HepG2 (cell line): ENCODE data around the gene TANC2. TPM values are rescaled to one million over a fixed set of nuclear protein-coding genes. Genes with fewer than 3 reads are reported as not detected.

Source experiments
- RFXANK ChIP-seq: IDR thresholded peaks from 2 replicates; pipeline ENCODE4 v1.6.1; 2016
- SRSF9 ChIP-seq: fragments of 200-400 bp; formaldehyde crosslinking; IDR thresholded peaks from 2 replicates; pipeline ENCODE4 v1.6.1; 2018; ENCODE audit warnings: borderline replicate concordance, mild to moderate bottlenecking, low read depth, low read length; ENCODE audit not compliant: insufficient read depth, poor library complexity, severe bottlenecking
- TOPORS ChIP-seq: sonication (generic); formaldehyde crosslinking; IDR thresholded peaks from 2 replicates; pipeline ENCODE4 v1.8.0; 2023; ENCODE audit warnings: mild to moderate bottlenecking, missing genetic modification reagents
- ZFYVE20 ChIP-seq: sonication (generic); formaldehyde crosslinking; IDR thresholded peaks from 2 replicates; pipeline ENCODE4 v1.8.0; 2023; ENCODE audit warnings: low read depth, mild to moderate bottlenecking, moderate library complexity, missing genetic modification reagents, borderline replicate concordance
- polyA plus RNA-seq, 8 experiments: library from polyadenylated mRNA; depleted of rRNA in 3 of 8; stranded (reverse) in 7 of 8; unstranded in 1 of 8; fragments of >200 nt; fragmentation: Illumina TruSeq in 4 of 8; extraction: Trizol in 4 of 8; gene quantifications; 2 replicates each; pipeline versions ENCODE4 v1.2.1 to v1.2.3, GENCODE V29; 2011 to 2016; ENCODE audit warnings: low read depth in 4 of 8, missing spikeins in 1 of 8, mixed read lengths in 1 of 8; ENCODE audit not compliant: insufficient read depth in 1 of 8
- total RNA-seq, 5 experiments: library from RNA; depleted of rRNA; stranded (reverse); fragments of >200 nt; fragmentation: Illumina TruSeq; extraction: Trizol; gene quantifications; 2 replicates each; pipeline ENCODE4 v1.2.3, GENCODE V29; 2016; ENCODE audit warnings: low read depth in 1 of 5
- TF ChIP-seq, protein P1 (sequence below): sonication (generic); formaldehyde crosslinking; IDR thresholded peaks from 2 replicates; pipeline ENCODE4 v1.5.0; 2020; ENCODE audit warnings: missing genetic modification reagents, mild to moderate bottlenecking, borderline replicate concordance
- TF ChIP-seq, protein P2 (sequence below): IDR thresholded peaks from 2 replicates; pipeline ENCODE4 v1.6.1; 2016
- TF ChIP-seq, protein P3 (sequence below): sonication (generic); formaldehyde crosslinking; IDR thresholded peaks from 2 replicates; pipeline ENCODE4 v1.4.0; 2020; ENCODE audit warnings: mild to moderate bottlenecking, missing genetic modification reagents, borderline replicate concordance

TANC2 gene
- total and polyA plus RNA-seq, 2 of the 13 experiments (the other 11 are each of a cell fraction or from before 2014, with no cell fraction given), result 0.08 to 0.20 TPM

DNA sequence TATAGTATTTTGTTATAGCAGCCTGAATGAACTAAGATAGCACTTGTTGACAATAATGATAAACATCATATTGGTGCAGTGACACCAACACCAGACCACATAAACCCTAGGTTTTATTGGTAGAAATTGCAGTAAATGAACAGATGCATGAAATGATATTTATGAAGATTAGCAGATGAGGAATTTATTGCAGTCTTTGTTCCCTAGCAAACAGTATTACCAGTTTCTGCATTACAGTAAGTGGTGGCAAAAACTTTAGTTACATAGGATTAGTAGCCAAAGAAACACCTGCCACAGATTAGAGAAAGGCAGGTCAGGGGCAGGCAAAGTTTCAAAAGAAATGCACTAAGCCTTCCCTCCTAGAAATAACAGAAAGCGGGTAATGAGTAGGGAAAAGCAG lies 17.7 kb upstream of the TANC2 start (continued):
- TF ChIP-seq RFXANK (no peak), ZFYVE20 (no peak), TOPORS (CRISPR knock-in tag) (no peak), SRSF9 (no peak)
- TF ChIP-seq, protein P1, sequence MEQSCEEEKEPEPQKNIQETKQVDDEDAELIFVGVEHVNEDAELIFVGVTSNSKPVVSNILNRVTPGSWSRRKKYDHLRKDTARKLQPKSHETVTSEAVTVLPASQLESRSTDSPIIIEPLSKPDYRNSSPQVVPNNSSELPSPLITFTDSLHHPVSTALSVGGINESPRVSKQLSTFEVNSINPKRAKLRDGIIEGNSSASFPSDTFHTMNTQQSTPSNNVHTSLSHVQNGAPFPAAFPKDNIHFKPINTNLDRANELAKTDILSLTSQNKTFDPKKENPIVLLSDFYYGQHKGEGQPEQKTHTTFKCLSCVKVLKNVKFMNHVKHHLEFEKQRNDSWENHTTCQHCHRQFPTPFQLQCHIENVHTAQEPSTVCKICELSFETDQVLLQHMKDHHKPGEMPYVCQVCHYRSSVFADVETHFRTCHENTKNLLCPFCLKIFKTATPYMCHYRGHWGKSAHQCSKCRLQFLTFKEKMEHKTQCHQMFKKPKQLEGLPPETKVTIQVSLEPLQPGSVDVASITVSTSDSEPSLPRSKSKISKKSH (CRISPR knock-in tag), result no peak
- TF ChIP-seq, protein P2, sequence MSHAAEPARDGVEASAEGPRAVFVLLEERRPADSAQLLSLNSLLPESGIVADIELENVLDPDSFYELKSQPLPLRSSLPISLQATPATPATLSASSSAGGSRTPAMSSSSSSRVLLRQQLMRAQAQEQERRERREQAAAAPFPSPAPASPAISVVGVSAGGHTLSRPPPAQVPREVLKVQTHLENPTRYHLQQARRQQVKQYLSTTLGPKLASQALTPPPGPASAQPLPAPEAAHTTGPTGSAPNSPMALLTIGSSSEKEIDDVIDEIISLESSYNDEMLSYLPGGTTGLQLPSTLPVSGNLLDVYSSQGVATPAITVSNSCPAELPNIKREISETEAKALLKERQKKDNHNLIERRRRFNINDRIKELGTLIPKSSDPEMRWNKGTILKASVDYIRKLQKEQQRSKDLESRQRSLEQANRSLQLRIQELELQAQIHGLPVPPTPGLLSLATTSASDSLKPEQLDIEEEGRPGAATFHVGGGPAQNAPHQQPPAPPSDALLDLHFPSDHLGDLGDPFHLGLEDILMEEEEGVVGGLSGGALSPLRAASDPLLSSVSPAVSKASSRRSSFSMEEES (CRISPR knock-in tag), result no peak
- TF ChIP-seq, protein P3, sequence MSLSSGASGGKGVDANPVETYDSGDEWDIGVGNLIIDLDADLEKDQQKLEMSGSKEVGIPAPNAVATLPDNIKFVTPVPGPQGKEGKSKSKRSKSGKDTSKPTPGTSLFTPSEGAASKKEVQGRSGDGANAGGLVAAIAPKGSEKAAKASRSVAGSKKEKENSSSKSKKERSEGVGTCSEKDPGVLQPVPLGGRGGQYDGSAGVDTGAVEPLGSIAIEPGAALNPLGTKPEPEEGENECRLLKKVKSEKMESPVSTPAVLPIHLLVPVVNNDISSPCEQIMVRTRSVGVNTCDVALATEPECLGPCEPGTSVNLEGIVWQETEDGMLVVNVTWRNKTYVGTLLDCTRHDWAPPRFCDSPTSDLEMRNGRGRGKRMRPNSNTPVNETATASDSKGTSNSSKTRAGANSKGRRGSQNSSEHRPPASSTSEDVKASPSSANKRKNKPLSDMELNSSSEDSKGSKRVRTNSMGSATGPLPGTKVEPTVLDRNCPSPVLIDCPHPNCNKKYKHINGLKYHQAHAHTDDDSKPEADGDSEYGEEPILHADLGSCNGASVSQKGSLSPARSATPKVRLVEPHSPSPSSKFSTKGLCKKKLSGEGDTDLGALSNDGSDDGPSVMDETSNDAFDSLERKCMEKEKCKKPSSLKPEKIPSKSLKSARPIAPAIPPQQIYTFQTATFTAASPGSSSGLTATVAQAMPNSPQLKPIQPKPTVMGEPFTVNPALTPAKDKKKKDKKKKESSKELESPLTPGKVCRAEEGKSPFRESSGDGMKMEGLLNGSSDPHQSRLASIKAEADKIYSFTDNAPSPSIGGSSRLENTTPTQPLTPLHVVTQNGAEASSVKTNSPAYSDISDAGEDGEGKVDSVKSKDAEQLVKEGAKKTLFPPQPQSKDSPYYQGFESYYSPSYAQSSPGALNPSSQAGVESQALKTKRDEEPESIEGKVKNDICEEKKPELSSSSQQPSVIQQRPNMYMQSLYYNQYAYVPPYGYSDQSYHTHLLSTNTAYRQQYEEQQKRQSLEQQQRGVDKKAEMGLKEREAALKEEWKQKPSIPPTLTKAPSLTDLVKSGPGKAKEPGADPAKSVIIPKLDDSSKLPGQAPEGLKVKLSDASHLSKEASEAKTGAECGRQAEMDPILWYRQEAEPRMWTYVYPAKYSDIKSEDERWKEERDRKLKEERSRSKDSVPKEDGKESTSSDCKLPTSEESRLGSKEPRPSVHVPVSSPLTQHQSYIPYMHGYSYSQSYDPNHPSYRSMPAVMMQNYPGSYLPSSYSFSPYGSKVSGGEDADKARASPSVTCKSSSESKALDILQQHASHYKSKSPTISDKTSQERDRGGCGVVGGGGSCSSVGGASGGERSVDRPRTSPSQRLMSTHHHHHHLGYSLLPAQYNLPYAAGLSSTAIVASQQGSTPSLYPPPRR (CRISPR knock-in tag), result no peak
